ENCODE measurements around the gene MAP1LC3B2. TPM values are rescaled to one million over a fixed set of nuclear protein-coding genes. Genes with fewer than 3 reads are reported as not detected.

The MAP1LC3B2 gene
- total and polyA plus RNA-seq, 10 of the 15 experiments (the other 5 are each of a cell fraction or from before 2014, with no cell fraction given): 0.23 to 2.7 (median 0.72) TPM; not detected in 3

DNA sequence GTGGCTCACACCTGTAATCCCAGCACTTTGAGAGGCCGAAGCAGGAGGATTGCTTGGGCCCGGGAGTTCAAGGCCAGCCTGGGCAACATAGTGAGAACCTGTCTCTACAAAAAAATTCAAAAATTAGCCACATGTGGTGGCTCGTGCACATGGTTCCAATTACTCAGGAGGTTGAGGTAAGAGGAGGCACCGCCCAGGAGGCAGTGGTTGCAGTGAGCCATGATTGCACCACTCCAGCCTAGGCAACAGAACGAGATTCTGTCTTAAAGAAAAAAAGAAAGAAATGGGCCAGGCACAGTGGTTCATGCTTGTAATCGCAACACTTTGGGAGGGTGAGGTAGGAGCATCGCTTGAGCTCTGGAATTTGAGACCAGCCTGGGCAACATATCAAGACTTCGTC is 33.5 kb downstream of the MAP1LC3B2 start (continued):
- TF ChIP-seq, protein P1, sequence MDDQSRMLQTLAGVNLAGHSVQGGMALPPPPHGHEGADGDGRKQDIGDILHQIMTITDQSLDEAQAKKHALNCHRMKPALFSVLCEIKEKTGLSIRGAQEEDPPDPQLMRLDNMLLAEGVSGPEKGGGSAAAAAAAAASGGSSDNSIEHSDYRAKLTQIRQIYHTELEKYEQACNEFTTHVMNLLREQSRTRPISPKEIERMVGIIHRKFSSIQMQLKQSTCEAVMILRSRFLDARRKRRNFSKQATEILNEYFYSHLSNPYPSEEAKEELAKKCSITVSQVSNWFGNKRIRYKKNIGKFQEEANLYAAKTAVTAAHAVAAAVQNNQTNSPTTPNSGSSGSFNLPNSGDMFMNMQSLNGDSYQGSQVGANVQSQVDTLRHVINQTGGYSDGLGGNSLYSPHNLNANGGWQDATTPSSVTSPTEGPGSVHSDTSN (IDR thresholded peaks at IDR 0.05; ENCODE audit: insufficient replicate concordance, low read depth, low read length): no peak
- TF ChIP-seq PAX8 (IDR thresholded peaks at IDR 0.05) (no peak), CBX5 (IDR thresholded peaks at IDR 0.05; ENCODE audit: low read depth) (no peak), ESRRA (IDR thresholded peaks at IDR 0.05; ENCODE audit: low read length) (no peak), ZBED1 (IDR thresholded peaks at IDR 0.05; ENCODE audit: borderline replicate concordance) (no peak)

DNA sequence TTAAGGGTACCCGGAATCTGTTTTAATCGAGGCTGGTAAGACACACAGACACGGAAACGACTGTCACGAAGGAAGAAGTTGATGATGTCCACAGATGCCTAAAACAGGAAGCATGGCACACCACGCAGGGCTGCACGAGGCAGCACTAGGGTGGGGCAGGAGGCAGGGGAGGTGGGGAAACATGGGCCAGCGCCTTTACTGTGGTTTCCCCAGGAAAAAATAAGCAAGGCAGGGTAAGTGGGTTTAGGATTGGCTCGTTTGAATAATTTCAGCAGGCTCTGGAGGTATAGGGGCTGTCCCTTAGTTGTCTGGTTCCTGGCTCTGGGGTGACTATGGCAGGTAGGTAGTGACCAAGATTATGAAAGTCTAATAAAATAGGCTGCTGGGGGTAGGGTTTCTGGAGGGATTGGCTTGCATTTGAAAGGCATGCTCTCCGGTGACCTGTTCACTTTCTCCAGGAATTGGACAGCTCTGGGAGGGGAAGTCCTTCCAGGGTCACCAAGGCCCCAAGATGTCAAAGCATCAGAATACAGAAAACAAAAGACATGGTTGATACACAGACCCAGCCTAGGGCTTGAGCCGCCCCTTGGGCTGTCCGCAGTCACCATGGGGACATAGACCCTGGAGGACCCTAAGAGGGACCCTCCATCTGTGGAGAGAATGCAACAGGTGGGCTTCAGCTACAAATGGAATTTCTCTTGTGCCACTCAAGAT is 35.3 kb downstream of the MAP1LC3B2 start:
- CTCF ChIA-PET: no interaction called here
- intact Hi-C loops (cut with micrococcal nuclease; ENCODE audit: unreplicated experiment): no loop called here
- H3K27me3 ChIP-seq (replicated peaks in 1 of 2; ENCODE audit: control insufficient read depth in 2 of 2, insufficient read depth in 2 of 2, low read length in 1 of 2): no peaks in the 10 kb centered on the region
- no peaks in the 10 kb centered on the region for H3K79me2 ChIP-seq (ENCODE audit: control insufficient read depth, insufficient read depth, low read length)
- no peaks in the 10 kb centered on the region for H3K4me1 ChIP-seq (ENCODE audit: control insufficient read depth, insufficient read depth, low read length)
- no peak for DNase-seq (ENCODE audit: low read depth, low spot score)
- RAD21 ChIA-PET (ENCODE audit: unreplicated experiment): interaction anchor here (0.6 kb wide), 1 partner anchor 1473 kb away, joined by 4 read pairs; no protein-coding TSS in a partner anchor
- H3K9me3 ChIP-seq (replicated peaks; ENCODE audit: control insufficient read depth, insufficient read depth, low read length): no peaks in the 10 kb centered on the region
- no peak for FAIRE-seq
- H3K4me3 ChIP-seq: no peak overlapping the region
- peak; percentile 37 for ATAC-seq
- POLR2A ChIA-PET: no interaction called here
- WGBS (ENCODE audit: insufficient coverage, insufficient replicate concordance, low lambda C conversion rate, missing lambda C conversion rate): 20% methylated on average over 12 of the region's 12 CpGs
- in situ Hi-C loops (cut with MboI): loop anchor here (10.0 kb wide), 1 partner anchor 590 kb away; no protein-coding TSS in a partner anchor
- H3K4me2 ChIP-seq (ENCODE audit: control insufficient read depth, insufficient read depth): no peak overlapping the region; the same call in 1 of the 2 replicates
- no TSS peak for BruUV-seq (replicated peaks)
- SMC1A ChIA-PET (ENCODE audit: uncharacterized antibody, unreplicated experiment): no interaction called here
- H4K20me1 ChIP-seq (ENCODE audit: control insufficient read depth, insufficient read depth): no peaks in the 10 kb centered on the region
- H3K27ac ChIP-seq (ENCODE audit: control insufficient read depth, insufficient read depth): no peak overlapping the region
- H2AFZ ChIP-seq (ENCODE audit: control insufficient read depth, low read depth, low read length): no peak overlapping the region
- no peak overlapping the region for H3K9ac ChIP-seq (ENCODE audit: control insufficient read depth, insufficient read depth, low read length)
- TF ChIP-seq MEF2A (IDR thresholded peaks at IDR 0.05; ENCODE audit: insufficient read depth, low read depth, low read length): no peak
- TF ChIP-seq RUNX3 (IDR thresholded peaks at IDR 0.05; ENCODE audit: low read length): peak; percentile 46
- TF ChIP-seq, protein P2, sequence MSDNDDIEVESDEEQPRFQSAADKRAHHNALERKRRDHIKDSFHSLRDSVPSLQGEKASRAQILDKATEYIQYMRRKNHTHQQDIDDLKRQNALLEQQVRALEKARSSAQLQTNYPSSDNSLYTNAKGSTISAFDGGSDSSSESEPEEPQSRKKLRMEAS (IDR thresholded peaks at IDR 0.05; ENCODE audit: low read depth, low read length): no peak
- no peaks in the 10 kb centered on the region for H3K36me3 ChIP-seq (ENCODE audit: control insufficient read depth in 2 of 2, insufficient read depth in 2 of 2, low read length in 1 of 2)
